GM12873 (cell line): Measurements from ENCODE around the gene PIGT.

ENCODE experiments used
- TF ChIP-seq, protein P1 (sequence below): IDR thresholded peaks from 2 replicates; pipeline ENCODE4 v1.5.1; 2012; ENCODE audit warnings: low read depth, mild to moderate bottlenecking, moderate library complexity, low read length, control low read depth; ENCODE audit not compliant: insufficient read depth; ENCODE audit errors: missing control alignments

Gene PIGT

DNA sequence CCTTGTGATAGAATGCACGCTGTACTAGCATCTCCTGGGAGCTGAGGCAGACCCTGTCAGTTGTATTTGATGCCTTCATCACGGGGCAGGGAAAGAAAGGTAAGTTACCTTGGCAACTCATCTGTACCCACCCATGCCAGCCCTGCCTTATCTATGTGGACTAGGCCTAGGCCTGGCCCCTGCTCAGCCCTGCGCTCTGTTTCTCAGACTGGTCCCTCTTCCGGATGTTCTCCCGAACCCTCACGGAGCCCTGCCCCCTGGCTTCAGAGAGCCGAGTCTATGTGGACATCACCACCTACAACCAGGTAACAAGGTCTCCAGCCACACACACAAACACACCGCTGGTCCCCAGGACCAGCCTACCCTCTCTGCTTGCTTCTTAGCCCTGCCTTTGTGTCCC is 4.2 kb downstream of the PIGT start:
- TF ChIP-seq, protein P1, sequence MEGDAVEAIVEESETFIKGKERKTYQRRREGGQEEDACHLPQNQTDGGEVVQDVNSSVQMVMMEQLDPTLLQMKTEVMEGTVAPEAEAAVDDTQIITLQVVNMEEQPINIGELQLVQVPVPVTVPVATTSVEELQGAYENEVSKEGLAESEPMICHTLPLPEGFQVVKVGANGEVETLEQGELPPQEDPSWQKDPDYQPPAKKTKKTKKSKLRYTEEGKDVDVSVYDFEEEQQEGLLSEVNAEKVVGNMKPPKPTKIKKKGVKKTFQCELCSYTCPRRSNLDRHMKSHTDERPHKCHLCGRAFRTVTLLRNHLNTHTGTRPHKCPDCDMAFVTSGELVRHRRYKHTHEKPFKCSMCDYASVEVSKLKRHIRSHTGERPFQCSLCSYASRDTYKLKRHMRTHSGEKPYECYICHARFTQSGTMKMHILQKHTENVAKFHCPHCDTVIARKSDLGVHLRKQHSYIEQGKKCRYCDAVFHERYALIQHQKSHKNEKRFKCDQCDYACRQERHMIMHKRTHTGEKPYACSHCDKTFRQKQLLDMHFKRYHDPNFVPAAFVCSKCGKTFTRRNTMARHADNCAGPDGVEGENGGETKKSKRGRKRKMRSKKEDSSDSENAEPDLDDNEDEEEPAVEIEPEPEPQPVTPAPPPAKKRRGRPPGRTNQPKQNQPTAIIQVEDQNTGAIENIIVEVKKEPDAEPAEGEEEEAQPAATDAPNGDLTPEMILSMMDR, result no peak

DNA sequence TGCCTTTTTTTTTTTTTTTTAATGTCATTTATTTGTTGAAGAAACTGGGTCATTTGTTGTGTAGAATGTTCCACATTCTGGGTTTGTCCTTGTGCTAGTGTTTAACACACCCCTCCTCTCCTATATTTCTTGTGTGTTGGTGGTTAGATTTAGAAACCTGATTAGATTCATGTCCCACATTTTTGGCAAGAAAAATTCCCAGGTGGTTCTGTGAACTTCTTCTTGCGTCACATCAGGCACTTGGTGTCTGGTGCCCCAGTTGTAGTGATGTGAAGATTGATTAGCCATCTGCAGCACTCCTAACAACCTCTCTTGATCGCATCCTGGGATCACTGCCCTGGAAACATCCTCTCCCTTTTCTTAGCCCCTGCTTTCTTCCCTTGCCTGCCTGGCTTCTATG is 7.8 kb downstream of the PIGT start:
- TF ChIP-seq, protein P1, result no peak

DNA sequence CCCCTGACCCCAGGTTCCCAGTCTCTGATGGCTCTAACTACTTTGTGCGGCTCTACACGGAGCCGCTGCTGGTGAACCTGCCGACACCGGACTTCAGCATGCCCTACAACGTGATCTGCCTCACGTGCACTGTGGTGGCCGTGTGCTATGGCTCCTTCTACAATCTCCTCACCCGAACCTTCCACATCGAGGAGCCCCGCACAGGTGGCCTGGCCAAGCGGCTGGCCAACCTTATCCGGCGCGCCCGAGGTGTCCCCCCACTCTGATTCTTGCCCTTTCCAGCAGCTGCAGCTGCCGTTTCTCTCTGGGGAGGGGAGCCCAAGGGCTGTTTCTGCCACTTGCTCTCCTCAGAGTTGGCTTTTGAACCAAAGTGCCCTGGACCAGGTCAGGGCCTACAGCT is 9.6 kb downstream of the PIGT start:
- TF ChIP-seq, protein P1, result no peak

DNA sequence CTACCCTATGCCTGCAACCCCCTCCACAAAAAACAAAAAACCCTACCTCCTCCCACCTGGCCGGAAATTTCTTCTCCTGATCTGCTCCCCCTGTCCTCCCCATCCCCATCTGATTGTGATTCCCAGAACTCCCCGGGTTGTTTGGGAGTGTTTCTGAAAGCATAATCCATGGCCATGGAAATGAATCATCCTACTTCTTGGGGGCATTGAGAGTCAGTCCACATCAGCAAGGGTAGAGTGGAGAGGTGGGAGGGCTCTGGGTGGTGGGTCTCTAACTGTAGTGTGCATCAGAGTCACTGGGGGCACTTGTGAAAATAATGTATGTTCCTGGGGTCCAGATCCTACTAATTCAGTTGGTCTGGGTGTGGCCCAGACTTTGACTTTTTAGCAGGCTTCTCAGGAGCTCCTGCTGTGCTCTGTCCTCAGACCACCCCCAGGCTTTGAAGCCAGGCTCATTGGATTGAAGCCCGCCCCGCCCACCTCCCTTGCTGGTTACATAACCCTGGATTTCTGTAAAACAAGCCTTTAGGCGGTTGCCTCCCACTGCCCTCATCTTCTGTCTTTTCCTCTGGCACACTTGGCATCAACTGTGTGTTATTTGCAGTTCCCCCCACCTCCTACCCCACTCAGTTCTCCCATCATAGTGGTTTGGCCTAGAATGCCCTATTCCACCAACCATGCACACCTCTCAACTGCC is 10.5 kb downstream of the PIGT start:
- TF ChIP-seq, protein P1, result no peak

GRCh38 chr20:45427236-45428149 is 11.6 kb downstream of the PIGT start:
- TF ChIP-seq, protein P1, result no peak

DNA sequence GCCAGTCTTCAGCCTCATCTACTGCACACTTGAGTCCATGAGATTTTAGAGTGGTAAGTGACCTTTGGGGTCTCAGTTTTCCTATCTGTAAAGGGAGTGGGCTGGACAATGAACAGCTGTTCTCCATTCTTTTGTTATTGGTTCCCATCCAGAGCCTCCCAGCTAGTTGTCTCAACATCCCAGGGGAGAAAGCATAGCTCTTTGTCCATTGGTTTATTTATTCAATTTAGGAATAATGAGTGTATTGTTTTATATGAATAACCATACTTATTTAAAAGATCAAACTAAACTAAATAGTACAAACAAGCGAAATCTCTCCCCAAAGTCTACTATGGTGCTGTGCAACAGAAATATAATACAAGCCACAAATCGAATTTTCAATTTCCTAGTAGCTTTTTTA is 13.7 kb downstream of the PIGT start:
- TF ChIP-seq, protein P1, result no peak

- TF ChIP-seq, protein P1, result no peak
Observed at GRCh38 chr20:45432294-45432693, 16.4 kb downstream of the PIGT start.
